ENCODE data around the gene TPCN1.
"Not testable (repeated sequence)": the region's sequence is repeated elsewhere in the genome, so short reads cannot be mapped to it uniquely, and the experiment has no call there.

TPCN1 gene

GRCh38 chr12:113197518-113198077, 23.7 kb upstream of the TPCN1 start:
- no peaks in the 10 kb centered on the region for H3K27me3 ChIP-seq (ENCODE audit: insufficient read depth, low read length)
- no peak overlapping the region for H3K9ac ChIP-seq (ENCODE audit: low read depth, low read length)
- H3K9me3 ChIP-seq (ENCODE audit: insufficient read depth, low read depth, low read length) = no peaks in the 10 kb centered on the region
- no peaks in the 10 kb centered on the region for H3K36me3 ChIP-seq (ENCODE audit: insufficient read depth, low read length)
- H3K27ac ChIP-seq (ENCODE audit: low read depth, low read length) = no peak overlapping the region
- no peak overlapping the region for H3K4me3 ChIP-seq (ENCODE audit: low read length)
- peaks cover 5% of the 10 kb centered on the region; the same call in 1 of the 2 replicates for H3K4me1 ChIP-seq (ENCODE audit: insufficient read depth, low read length)
- WGBS = 96% methylated on average over 8 of the region's 8 CpGs

GRCh38 chr12:113198296-113198695, 23.0 kb upstream of the TPCN1 start:
- H3K9ac ChIP-seq (ENCODE audit: low read depth, low read length) = no peak overlapping the region
- H3K27me3 ChIP-seq (ENCODE audit: insufficient read depth, low read length) = no peaks in the 10 kb centered on the region

GRCh38 chr12:113200021-113200797, 21.1 kb upstream of the TPCN1 start:
- Histone ChIP-seq H3K4me1 (ENCODE audit: insufficient read depth, low read length) (peaks cover 3% of the 10 kb centered on the region; the same call in 1 of the 2 replicates), H3K27ac (ENCODE audit: low read depth, low read length) (no peak overlapping the region), H3K27me3 (ENCODE audit: insufficient read depth, low read length) (no peaks in the 10 kb centered on the region), H3K9me3 (ENCODE audit: insufficient read depth, low read depth, low read length) (no peaks in the 10 kb centered on the region), H3K9ac (ENCODE audit: low read depth, low read length) (no peak overlapping the region), H3K36me3 (ENCODE audit: insufficient read depth, low read length) (no peaks in the 10 kb centered on the region), H3K4me3 (ENCODE audit: low read length) (no peak overlapping the region)
- 91% methylated on average over 12 of the region's 12 CpGs for WGBS

More at GRCh38 chr12:113198296-113198695, 23.0 kb upstream of the TPCN1 start:
- Histone ChIP-seq H3K27ac (ENCODE audit: low read depth, low read length) (no peak overlapping the region), H3K4me3 (ENCODE audit: low read length) (no peak overlapping the region), H3K9me3 (ENCODE audit: insufficient read depth, low read depth, low read length) (no peaks in the 10 kb centered on the region), H3K4me1 (ENCODE audit: insufficient read depth, low read length) (peaks cover 5% of the 10 kb centered on the region; the same call in 1 of the 2 replicates), H3K36me3 (ENCODE audit: insufficient read depth, low read length) (no peaks in the 10 kb centered on the region)
- 96% methylated on average over 1 of the region's 1 CpG for WGBS

- 92% methylated on average over 14 of the region's 14 CpGs for WGBS
- Histone ChIP-seq H3K27me3 (ENCODE audit: insufficient read depth, low read length) (no peaks in the 10 kb centered on the region), H3K4me1 (ENCODE audit: insufficient read depth, low read length) (no peaks in the 10 kb centered on the region), H3K36me3 (ENCODE audit: insufficient read depth, low read length) (no peaks in the 10 kb centered on the region), H3K4me3 (ENCODE audit: low read length) (no peak overlapping the region), H3K9me3 (ENCODE audit: insufficient read depth, low read depth, low read length) (0 out of 2 replicates have a peak, but pooled peaks cover 4% of the 10 kb centered on the region), H3K27ac (ENCODE audit: low read depth, low read length) (no peak overlapping the region), H3K9ac (ENCODE audit: low read depth, low read length) (no peak overlapping the region)
These were observed 19.8 kb upstream of the TPCN1 start for GRCh38 chr12:113201187-113202177.

- Histone ChIP-seq H3K36me3 (ENCODE audit: insufficient read depth, low read length) (no peaks in the 10 kb centered on the region), H3K9me3 (ENCODE audit: insufficient read depth, low read depth, low read length) (0 out of 2 replicates have a peak, but pooled peaks cover 4% of the 10 kb centered on the region), H3K27me3 (ENCODE audit: insufficient read depth, low read length) (no peaks in the 10 kb centered on the region), H3K9ac (ENCODE audit: low read depth, low read length) (no peak overlapping the region), H3K4me3 (ENCODE audit: low read length) (no peak overlapping the region), H3K27ac (ENCODE audit: low read depth, low read length) (no peak overlapping the region), H3K4me1 (ENCODE audit: insufficient read depth, low read length) (no peaks in the 10 kb centered on the region)
- WGBS = 88% methylated on average over 4 of the region's 4 CpGs
These were observed 18.8 kb upstream of the TPCN1 start for GRCh38 chr12:113202300-113203075.

- peaks cover 4% of the 10 kb centered on the region; the same call in 1 of the 2 replicates for H3K4me1 ChIP-seq (ENCODE audit: insufficient read depth, low read length)
- no peak overlapping the region for H3K4me3 ChIP-seq (ENCODE audit: low read length)
- H3K9me3 ChIP-seq (ENCODE audit: insufficient read depth, low read depth, low read length) = 0 out of 2 replicates have a peak, but pooled peaks cover 4% of the 10 kb centered on the region
- WGBS = 94% methylated on average over 8 of the region's 8 CpGs
- no peak overlapping the region for H3K9ac ChIP-seq (ENCODE audit: low read depth, low read length)
- H3K36me3 ChIP-seq (ENCODE audit: insufficient read depth, low read length) = no peaks in the 10 kb centered on the region
- H3K27me3 ChIP-seq (ENCODE audit: insufficient read depth, low read length) = no peaks in the 10 kb centered on the region
- H3K27ac ChIP-seq (ENCODE audit: low read depth, low read length) = no peak overlapping the region
These were observed 17.2 kb upstream of the TPCN1 start for GRCh38 chr12:113203852-113204760.

GRCh38 chr12:113204804-113205203, 16.5 kb upstream of the TPCN1 start:
- H3K36me3 ChIP-seq (ENCODE audit: insufficient read depth, low read length) = no peaks in the 10 kb centered on the region
- H3K27me3 ChIP-seq (ENCODE audit: insufficient read depth, low read length) = no peaks in the 10 kb centered on the region
- no peak overlapping the region for H3K9ac ChIP-seq (ENCODE audit: low read depth, low read length)
- no peak overlapping the region for H3K4me3 ChIP-seq (ENCODE audit: low read length)
- H3K4me1 ChIP-seq (ENCODE audit: insufficient read depth, low read length) = peaks cover 4% of the 10 kb centered on the region; the same call in 1 of the 2 replicates
- H3K9me3 ChIP-seq (ENCODE audit: insufficient read depth, low read depth, low read length) = 0 out of 2 replicates have a peak, but pooled peaks cover 4% of the 10 kb centered on the region
- no peak overlapping the region for H3K27ac ChIP-seq (ENCODE audit: low read depth, low read length)
- WGBS = 96% methylated on average over 3 of the region's 3 CpGs

- H3K9me3 ChIP-seq (ENCODE audit: insufficient read depth, low read depth, low read length); H3K27me3 ChIP-seq (ENCODE audit: insufficient read depth, low read length); H3K36me3 ChIP-seq (ENCODE audit: insufficient read depth, low read length); H3K4me1 ChIP-seq (ENCODE audit: insufficient read depth, low read length); H3K27ac ChIP-seq (ENCODE audit: low read depth, low read length); H3K4me3 ChIP-seq (ENCODE audit: low read length); H3K9ac ChIP-seq (ENCODE audit: low read depth, low read length): not testable (repeated sequence)
- 98% methylated on average over 5 of the region's 5 CpGs for WGBS
These were observed 14.5 kb upstream of the TPCN1 start for GRCh38 chr12:113206802-113207201.

GRCh38 chr12:113207613-113208040, 13.6 kb upstream of the TPCN1 start:
- Histone ChIP-seq H3K27me3 (ENCODE audit: insufficient read depth, low read length) (no peaks in the 10 kb centered on the region), H3K27ac (ENCODE audit: low read depth, low read length) (no peak overlapping the region), H3K36me3 (ENCODE audit: insufficient read depth, low read length) (no peaks in the 10 kb centered on the region), H3K4me1 (ENCODE audit: insufficient read depth, low read length) (peaks cover 4% of the 10 kb centered on the region; the same call in 1 of the 2 replicates), H3K9ac (ENCODE audit: low read depth, low read length) (no peak overlapping the region), H3K9me3 (ENCODE audit: insufficient read depth, low read depth, low read length) (0 out of 2 replicates have a peak, but pooled peaks cover 4% of the 10 kb centered on the region), H3K4me3 (ENCODE audit: low read length) (no peak overlapping the region)
- WGBS = 78% methylated on average over 6 of the region's 6 CpGs

All from HUES64 (cell line).